Measurements from ENCODE around the gene AGXT.
A peak's percentile ranks its signal among the peaks of the same experiment; 100 is the strongest.
"Not testable (repeated sequence)": the region's sequence is repeated elsewhere in the genome, so short reads cannot be mapped to it uniquely, and the experiment has no call there.

AGXT gene

GRCh38 chr2:240839152-240840143, 29.2 kb upstream of the AGXT start:
- no peak for DNase-seq (ENCODE audit: low read depth in 2 of 2)

- no peak for DNase-seq (ENCODE audit: low read depth in 2 of 2)
Observed at GRCh38 chr2:240840435-240841060, 28.1 kb upstream of the AGXT start.

GRCh38 chr2:240846309-240846708, 22.3 kb upstream of the AGXT start:
- DNase-seq (ENCODE audit: low read depth in 2 of 2) = not testable (repeated sequence)

DNA sequence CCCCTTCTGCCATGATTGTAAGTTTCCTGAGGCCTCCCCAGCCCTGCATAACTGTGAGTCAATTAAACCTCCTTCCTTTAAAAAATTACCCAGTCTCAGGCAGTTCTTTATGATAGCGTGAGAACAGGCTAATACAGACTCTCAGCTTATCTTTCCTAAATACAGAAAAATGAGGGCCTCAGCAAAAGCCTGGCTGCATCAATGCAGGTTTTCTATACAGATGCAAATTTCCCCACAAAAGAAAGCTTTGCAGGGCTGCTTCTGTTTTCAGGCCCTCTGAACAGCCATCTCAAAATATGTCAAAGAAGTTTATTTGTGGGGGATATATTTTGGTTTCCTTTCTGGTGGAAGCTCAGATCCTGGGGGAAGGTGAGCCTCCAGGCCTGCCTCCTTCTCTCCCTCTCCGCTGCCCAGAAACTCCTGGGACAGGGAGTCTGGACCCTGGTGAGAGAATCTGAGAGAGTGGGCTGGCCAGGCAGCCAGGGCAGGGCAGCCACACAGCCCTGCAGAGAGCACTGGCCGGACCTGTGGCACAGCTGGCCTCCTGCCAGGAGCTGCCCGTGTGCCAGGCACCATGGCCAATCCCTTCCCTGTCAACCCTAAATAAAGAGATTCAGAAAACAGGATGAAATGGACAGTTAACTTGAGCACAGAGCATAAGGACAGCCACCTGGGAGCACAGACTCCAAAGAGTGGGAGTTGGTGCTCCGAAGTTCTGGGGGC, 21.6 kb upstream of the AGXT start:
- no peak for DNase-seq (ENCODE audit: low read depth in 2 of 2)

GRCh38 chr2:240847817-240848216, 20.8 kb upstream of the AGXT start:
- no peak for DNase-seq (ENCODE audit: low read depth in 2 of 2)

DNA sequence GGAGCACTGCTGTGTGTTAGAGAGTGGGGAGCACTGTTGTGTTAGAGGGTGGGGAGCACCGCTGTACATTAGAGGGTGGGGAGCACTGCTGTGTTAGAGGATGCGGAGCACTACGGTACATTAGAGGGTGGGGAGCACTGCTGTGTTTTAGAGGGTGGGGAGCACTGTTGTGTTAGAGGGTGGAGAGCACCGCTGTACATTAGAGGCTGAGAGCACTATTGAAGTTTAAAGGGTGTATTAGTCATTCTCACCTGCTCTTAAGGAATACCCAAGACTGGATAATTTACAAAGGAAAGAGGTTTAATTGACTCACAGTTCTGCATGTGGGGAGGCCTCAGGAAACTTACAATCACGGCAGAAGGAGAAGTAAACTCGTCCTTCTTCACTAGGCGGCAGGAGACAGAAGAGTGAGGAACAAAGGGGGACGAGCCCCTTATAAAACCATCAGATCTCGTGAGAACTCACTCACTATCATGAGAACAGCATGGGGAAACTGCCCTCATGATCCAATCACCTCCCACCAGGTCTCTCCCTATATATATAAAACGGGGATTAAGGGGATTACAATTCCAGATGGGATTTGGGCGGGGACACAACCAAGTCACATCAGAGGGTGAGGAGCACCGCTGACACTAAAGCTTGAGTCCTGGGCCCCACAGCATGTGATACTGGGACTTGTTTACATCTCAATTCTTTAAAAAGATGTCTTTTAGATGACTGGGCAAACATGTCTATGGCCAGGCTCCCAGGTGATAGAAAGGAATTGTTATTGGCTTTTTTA, 19.5 kb upstream of the AGXT start:
- DNase-seq (ENCODE audit: low read depth in 2 of 2) = no peak

GRCh38 chr2:240850026-240850425, 18.6 kb upstream of the AGXT start:
- DNase-seq (ENCODE audit: low read depth in 2 of 2) = no peak

- no peak for DNase-seq (ENCODE audit: low read depth in 2 of 2)
Observed at GRCh38 chr2:240850756-240851077, 17.9 kb upstream of the AGXT start.

GRCh38 chr2:240851078-240851991, 17.3 kb upstream of the AGXT start:
- peak; percentile 63 to 78 for DNase-seq (ENCODE audit: low read depth in 2 of 2)

GRCh38 chr2:240852671-240853314, 15.8 kb upstream of the AGXT start:
- no peak for DNase-seq (ENCODE audit: low read depth in 2 of 2)

DNA sequence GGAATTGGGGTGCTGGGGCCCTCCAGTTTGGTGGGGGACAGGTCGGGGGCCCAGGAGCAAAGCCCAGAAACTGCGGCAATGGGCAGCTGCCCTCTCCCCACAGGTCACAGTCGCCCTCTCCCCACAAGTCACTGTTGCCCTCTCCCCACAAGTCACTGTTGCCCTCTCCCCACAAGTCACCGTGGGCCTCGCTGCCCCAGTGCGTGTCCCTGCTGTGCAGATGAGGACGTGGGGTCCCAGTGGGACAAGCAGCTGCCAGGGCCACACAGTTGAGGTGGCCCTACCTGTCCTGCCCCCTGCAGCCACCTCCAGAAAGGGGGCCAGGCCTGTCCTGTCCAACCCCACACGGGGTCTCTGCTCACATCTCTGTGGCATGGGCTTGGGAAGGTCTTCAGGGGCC, 13.0 kb upstream of the AGXT start:
- DNase-seq (ENCODE audit: low read depth in 2 of 2) = no peak

DNA sequence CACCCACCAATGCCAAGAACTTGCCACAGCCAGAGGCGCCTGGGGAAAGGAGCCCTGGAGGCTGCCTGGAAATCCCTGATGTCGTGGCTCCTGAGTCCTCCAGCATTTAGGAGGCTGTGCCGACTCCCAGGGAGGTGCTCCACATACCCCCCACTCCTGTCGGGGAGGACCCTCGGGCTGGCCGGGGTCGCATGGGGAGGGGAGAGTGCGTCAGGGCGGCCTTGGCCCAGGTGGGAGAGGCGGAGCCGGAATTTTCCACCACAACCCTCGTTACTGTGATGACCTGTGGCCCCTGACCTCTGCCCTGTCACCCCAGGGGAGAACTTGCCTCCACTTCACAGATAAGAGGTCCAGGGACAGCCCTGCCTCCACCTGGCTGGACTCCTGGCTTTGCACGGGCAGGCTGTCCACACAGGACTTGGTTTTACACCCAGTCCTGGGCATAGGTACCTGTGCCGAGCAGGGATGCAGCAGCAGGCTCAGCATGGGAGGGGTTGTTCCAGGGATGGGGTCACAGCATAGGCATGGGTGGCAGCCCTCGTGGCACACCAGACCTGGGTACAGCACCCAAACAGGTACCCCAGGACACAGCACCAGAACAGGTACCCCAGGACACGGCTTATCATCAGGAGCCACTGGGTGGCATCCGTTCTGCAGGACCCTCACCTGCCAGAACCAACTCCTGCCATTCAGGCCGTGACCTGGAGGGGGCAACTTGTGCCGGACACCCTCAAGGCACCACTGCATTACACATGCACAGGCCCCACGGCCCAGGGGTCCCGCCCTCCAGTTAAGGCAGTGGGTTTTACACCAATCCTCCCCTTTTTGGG, 12.3 kb upstream of the AGXT start:
- no peak for DNase-seq (ENCODE audit: low read depth in 2 of 2)

DNA sequence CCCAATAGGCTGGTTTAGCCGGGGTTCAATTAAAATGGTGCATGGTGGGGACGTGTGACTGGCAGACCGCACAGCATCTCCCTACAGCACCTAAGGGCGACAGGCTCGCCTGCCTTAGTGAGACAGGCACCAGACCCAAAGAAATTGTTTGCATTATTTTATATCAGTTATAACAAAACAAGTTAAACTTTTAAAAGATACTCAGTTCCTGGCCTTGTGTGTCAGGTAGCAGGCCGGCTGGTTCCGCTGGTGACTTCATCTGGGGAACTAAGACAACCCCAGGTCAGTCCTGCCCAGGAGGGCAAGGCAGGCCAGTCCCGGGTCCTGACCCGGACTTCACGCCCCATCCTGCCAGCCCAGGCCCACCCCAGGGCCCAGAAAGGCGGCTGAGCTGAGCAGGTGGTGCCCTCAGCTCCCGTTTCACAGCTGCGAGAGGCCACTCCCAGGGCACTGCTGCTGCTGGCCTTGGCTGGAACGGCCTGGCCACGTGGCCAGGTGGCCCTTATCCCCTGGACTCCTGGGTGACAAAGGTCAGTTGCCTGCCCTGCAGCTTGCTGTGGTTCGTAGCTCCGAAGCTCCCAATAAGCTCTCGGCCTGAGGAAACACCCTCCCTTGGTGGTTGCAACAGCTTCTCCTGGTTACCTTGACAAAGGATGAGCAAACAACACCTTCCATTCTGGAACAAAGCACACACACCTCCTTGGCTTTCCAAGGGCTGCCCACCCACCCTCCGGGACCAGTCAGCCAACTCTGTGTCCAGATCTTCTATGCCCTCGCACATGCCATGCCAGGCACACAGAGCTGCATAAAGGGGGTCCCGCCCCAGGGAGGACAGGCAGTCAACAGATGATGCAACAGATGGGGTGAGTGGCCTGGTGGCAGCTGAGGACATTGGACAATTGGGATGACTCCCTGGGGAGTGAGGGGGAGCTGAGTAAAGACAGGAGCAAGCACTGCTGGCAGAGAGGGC, 11.3 kb upstream of the AGXT start:
- DNase-seq (ENCODE audit: low read depth in 2 of 2) = no peak

- DNase-seq (ENCODE audit: low read depth in 2 of 2) = no peak
Observed at GRCh38 chr2:240858321-240858720, 10.3 kb upstream of the AGXT start.

DNA sequence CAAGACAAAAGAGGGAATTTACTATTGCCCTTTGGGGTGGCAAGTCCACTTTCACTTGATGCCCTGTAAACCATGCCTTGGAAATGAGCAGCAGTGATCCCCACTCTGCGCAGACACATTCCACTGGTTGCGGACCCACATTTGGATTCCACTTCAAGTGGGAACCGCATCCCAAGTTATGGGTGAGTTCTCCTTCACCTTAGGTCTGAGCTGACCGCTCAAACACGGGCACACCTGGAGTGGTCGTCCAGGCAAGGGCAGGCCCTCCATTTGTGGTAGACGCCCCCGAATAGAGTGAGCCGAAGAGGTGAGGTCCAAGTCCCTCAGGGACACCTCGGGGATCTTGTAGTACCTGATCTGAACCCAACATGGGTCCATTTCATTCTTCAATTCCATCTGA, 9.8 kb upstream of the AGXT start:
- no peak for DNase-seq (ENCODE audit: low read depth in 2 of 2)

DNA sequence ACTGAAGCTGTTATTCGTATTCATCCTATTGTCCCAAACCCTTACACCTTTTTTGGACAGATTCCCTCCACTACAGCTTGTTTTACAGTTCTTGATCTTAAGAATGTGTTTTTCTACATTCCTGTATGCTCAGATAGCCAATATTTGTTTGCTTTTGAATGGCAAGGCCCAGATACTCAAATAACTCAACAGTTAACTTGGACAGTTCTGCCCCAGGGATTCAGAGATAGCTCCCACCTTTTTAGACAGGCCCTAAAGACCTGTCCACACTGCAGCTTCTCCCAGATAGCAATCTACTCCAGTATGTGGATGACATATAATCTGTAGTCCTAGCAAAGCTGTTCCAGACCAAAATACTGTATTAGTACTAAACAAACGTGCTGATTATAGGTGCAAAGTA, 7.1 kb upstream of the AGXT start:
- no peak for DNase-seq (ENCODE audit: low read depth in 2 of 2)

- no peak for DNase-seq (ENCODE audit: low read depth in 2 of 2)
Observed at GRCh38 chr2:240864475-240864874, 4.1 kb upstream of the AGXT start.

- no peak for DNase-seq (ENCODE audit: low read depth in 2 of 2)
Observed at GRCh38 chr2:240865391-240865790, 3.2 kb upstream of the AGXT start.
